Tongue (tissue), 2 donors: Measurements from ENCODE around the gene ATP8B4. TPM values are rescaled to one million over a fixed set of nuclear protein-coding genes. Genes with fewer than 3 reads are reported as not detected.
"Not testable (repeated sequence)": the region's sequence is repeated elsewhere in the genome, so short reads cannot be mapped to it uniquely, and the experiment has no call there.

Experiments used
- DNase-seq: peaks from one replicate; pipeline ENCODE4 v3.0.0-alpha.2; 2015
- total RNA-seq: library from RNA; depleted of rRNA; stranded (reverse); fragments of >200 nt; gene quantifications from one replicate; pipeline ENCODE4 v1.2.3, GENCODE V29; 2014

The ATP8B4 gene, protein sequence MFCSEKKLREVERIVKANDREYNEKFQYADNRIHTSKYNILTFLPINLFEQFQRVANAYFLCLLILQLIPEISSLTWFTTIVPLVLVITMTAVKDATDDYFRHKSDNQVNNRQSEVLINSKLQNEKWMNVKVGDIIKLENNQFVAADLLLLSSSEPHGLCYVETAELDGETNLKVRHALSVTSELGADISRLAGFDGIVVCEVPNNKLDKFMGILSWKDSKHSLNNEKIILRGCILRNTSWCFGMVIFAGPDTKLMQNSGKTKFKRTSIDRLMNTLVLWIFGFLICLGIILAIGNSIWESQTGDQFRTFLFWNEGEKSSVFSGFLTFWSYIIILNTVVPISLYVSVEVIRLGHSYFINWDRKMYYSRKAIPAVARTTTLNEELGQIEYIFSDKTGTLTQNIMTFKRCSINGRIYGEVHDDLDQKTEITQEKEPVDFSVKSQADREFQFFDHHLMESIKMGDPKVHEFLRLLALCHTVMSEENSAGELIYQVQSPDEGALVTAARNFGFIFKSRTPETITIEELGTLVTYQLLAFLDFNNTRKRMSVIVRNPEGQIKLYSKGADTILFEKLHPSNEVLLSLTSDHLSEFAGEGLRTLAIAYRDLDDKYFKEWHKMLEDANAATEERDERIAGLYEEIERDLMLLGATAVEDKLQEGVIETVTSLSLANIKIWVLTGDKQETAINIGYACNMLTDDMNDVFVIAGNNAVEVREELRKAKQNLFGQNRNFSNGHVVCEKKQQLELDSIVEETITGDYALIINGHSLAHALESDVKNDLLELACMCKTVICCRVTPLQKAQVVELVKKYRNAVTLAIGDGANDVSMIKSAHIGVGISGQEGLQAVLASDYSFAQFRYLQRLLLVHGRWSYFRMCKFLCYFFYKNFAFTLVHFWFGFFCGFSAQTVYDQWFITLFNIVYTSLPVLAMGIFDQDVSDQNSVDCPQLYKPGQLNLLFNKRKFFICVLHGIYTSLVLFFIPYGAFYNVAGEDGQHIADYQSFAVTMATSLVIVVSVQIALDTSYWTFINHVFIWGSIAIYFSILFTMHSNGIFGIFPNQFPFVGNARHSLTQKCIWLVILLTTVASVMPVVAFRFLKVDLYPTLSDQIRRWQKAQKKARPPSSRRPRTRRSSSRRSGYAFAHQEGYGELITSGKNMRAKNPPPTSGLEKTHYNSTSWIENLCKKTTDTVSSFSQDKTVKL
- 10.5 TPM for total RNA-seq

- DNase-seq = no peak
Observed at GRCh38 chr15:50119063-50120040, at the start of gene ATP8B4. Gene ATP8B4, minus strand, starts transcription at chr15:50119233. Its CDS starts 12,267 bp downstream, at chr15:50106966.

DNA sequence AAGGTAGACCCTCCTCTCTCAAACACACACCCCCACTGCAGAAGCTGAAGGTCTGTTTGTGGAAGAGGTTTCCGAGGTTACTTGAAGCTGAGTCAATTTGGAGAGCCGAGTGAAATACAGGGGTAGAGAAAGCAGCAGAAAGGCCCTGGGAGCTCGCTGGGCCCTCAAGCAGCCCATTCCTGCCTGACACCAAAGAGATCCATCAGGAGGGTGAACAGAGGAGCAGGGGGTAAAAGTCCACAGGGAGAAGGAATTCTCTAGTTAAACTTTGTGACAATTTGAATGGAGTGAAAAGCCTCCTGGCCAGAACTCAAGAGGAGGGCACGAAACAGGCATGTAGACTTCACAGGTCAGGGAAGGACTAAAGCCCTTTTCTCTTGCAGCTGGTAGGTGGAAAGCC is 49.3 kb upstream of the ATP8B4 start:
- no peak for DNase-seq

GRCh38 chr15:50167110-50167509 is 48.1 kb upstream of the ATP8B4 start:
- no peak for DNase-seq

GRCh38 chr15:50166216-50166615 is 47.2 kb upstream of the ATP8B4 start:
- DNase-seq = no peak

- DNase-seq = no peak
Observed at GRCh38 chr15:50164458-50164857, 45.4 kb upstream of the ATP8B4 start.

GRCh38 chr15:50163719-50164410 is 44.8 kb upstream of the ATP8B4 start:
- DNase-seq = no peak

DNA sequence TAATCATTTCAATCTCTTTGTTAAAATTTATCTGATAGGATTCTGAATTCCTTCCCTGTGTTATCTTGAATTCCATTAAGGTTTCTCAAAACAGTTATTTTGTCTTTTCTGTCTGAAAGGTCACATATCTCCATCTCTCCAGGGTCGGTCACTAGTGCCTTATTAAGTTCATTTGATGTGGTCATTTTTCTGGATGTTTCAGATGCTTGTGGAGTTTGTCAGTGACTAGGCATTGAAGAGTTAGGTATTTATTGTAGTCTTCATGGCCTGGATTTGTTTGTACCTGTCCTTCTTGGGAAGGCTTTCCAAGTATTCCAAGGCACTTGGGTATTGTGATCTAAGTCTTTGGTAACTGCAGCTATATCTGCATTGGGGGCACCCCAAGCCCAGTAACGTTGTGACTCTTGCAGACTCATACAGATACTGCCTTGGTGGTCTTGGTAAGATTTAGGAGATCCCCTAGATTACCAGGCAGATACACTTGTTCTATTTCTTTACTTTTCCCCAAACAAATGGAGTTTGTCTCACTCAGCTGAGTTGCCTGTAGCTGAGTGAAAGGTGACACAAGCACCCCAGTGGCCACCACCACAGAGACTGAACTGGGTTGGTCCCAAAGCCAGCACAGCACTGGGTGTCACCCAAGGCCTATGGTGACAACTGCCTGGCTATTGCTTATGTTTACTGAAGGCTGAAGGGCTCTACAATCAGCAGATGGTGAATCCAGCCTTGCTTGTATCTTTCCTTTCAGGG is 44.1 kb upstream of the ATP8B4 start:
- DNase-seq = no peak

DNA sequence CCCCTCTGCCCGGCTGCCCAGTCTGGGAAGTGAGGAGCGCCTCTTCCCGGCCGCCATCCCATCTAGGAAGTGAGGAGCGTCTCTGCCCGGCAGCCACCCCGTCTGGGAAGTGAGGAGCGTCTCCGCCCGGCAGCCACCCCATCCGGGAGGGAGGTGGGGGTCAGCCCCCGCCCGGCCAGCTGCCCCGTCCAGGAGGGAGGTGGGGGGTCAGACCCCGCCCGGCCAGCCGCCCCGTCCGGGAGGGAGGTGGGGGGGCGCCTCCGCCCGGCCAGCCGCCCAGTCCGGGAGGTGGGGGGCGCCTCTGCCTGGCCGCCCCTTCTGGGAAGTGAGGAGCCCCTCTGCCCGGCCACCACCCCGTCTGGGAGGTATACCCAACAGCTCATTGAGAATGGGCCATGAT is 39.2 kb upstream of the ATP8B4 start:
- not testable (repeated sequence) for DNase-seq

DNA sequence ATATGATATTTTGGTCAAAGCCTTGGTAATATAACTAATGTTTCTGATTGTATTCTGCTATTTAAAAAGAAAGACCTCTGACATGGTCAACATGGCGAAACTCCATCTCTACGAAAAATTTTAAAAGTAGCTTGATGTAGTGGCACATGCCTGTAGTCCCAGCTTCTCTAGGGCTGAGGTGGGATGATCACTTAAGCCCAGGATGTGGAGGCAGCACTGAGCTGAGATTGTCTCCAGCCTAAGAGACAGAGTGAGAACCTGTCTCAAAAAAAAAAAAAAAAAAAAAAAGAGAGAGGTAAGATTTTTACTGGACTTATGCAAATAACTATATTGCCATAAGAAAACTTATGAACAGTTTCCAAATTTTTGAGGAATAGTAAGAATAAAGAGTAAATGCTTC is 32.4 kb upstream of the ATP8B4 start:
- no peak for DNase-seq

DNA sequence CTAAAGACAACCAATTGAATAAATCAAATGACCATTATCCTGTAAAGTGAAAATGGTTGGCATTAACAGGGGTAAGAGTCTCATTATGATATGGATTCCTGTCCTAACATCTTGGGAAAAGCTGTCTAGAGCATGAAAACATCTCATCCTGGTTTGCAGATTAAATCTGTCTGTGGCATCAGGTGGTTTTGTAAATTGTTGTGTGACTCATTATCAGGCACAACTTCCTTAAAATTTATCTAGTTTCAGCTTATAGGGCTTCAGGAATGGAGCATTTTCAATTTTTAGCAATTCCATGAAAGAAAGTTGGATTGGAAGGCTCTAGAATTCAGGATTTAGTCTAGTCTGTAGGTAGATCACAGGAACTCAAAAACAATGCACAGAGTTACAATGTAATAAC is 31.8 kb upstream of the ATP8B4 start:
- no peak for DNase-seq

DNA sequence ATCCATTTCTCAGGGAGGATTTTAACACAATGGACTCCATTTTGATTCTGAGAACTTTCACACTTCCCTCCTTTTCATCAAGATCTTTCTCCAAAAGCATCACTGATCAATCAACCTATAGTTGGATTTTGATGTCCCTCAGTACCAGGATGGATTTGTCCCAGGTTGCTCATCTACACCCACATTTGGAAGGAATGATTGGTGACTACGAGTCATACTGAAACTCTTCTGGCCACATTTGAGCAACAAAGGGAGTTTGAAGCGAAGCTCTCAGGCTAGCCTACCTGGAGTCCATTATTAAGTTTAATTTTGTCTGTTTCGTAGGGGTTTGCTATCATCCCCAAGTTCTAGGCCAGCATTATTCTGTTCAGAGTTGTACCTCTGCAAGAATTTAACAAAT is 31.3 kb upstream of the ATP8B4 start:
- no peak for DNase-seq

- no peak for DNase-seq
Observed at GRCh38 chr15:50149090-50149489, 30.1 kb upstream of the ATP8B4 start.

- peak; percentile 36 for DNase-seq
Observed at GRCh38 chr15:50148362-50148963, 29.4 kb upstream of the ATP8B4 start.

DNA sequence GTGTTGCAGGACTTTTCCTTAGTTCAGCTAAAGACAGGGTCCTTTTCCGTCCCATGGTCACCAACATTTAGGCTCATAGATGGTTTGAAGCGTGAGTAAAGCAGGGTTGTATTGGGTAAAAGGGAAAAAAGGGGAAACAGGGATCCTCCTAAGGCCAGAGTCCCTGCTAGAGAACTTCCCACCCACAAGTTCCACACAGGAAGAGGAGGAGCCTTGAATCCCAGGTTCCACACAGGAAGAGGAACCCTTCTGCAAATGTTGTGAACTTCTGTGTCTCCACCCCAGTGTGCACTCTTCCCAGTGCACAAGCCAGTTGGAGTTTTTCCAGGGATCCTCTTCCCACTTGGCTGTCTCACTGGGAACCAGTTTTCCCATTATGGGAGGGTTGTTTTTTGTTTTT is 27.6 kb upstream of the ATP8B4 start:
- DNase-seq = no peak

DNA sequence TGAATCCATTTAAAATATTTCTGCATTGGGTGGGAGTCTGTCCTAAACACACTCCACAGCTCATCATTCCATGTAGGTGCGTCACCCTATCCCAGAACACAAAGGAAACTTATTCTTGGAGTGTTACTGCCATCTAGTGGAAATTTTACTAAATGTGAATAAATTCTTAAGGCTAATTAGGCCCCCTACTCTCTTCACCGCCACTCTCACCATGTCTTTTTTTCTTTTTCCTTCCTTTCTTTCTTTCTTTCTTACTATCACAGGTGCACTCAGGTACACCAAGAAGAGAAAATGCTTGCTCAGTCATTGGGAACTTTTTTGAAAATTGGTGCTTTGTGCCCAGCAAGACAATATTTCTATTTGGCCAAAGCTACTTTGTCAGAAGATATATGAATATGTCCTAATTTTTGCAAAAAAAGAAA is 26.4 kb upstream of the ATP8B4 start:
- peak; percentile 92 for DNase-seq

DNA sequence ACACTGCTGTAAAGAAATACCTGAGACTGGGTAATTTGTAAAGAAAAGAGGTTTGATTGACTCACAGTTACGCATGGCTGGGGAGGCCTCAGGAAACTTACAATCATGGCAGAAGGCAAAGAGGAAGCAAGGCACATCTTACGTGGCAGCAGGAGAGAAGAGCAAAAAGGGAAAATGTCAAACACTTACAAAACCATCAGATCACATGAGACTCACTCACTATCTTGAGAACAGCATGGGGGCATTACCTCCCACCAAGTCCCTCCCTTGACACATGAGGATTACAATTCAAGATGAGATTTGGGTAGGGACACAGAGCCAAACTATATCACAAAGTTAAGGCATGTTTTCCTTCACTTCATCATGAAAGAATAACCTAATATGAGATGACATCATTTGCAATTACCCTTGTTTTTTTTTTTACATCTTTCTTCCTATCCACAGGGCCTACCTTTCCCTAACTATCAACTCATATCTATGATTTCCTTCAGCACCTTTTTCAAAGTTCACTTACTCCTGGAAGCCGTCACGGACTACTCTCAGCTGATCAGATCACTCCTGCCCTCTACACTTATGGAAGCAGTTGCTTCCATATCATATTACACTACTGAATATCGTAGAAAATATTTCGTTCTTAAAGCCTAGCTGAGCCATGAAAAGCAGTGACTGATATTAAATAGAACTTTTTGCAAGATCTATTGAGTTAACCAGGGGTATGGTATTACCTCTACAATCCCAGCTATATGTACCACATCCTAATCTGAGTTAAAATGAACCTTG is 25.5 kb upstream of the ATP8B4 start:
- peak; percentile 26 for DNase-seq

DNA sequence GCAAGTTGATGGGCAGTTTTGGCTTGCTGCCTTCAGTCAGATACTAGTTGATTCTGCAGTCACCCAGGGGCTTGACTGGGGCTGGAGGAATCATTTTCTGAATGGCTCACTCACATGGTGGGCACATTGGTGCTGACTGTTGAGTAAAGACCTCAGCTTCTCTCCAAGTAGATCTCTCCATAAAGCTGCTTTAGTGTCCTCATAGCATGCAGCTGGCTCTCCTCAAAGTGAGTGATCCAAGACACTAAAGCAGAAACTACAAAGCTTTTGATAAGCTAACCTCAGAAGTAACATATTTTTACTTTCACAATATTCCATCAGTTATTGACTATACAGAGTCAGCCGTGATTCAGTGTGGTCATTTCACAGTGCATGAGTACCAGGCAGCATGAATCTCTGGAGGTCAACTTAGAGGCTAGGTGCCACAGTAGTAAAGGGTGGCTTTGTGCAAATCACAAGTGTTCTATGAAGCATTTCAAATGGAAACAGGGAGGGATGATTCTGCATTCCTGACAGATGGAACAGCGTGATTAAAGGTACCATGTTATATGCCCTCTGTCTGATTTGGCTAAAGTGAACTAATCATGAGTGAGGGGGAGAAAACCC is 24.3 kb upstream of the ATP8B4 start:
- no peak for DNase-seq

- no peak for DNase-seq
Observed at GRCh38 chr15:50141856-50142255, 22.8 kb upstream of the ATP8B4 start.
